Cardiac muscle cell (in vitro differentiated cells and primary cell): ENCODE measurements around the gene ZC2HC1B. TPM values are rescaled to one million over a fixed set of nuclear protein-coding genes. Genes with fewer than 3 reads are reported as not detected.

Experiments
- DNase-seq, 2 donors: peaks; one replicate each; pipeline versions ENCODE4 v3.0.0 to v3.0.0-alpha.2; 2010 to 2017; ENCODE audit warnings: low read depth in 1 of 2, low spot score in 1 of 2
- H3K27ac ChIP-seq: fragments of 200-600 bp; sonication (generic); 2 replicates; pipeline ENCODE4 v1.5.1; 2016
- H3K27me3 ChIP-seq: fragments of 200-600 bp; sonication (generic); 2 replicates; pipeline ENCODE4 v1.6.0; 2016; ENCODE audit warnings: control low read depth
- H3K36me3 ChIP-seq: fragments of 200-600 bp; sonication (generic); 2 replicates; pipeline ENCODE4 v1.5.1; 2016; ENCODE audit warnings: control low read depth
- H3K4me1 ChIP-seq: fragments of 200-600 bp; sonication (generic); 2 replicates; pipeline ENCODE4 v1.8.1; 2017; ENCODE audit warnings: low read depth, mild to moderate bottlenecking, mixed run types
- H3K4me3 ChIP-seq: fragments of 200-600 bp; sonication (generic); 2 replicates; pipeline ENCODE4 v1.5.1; 2016; ENCODE audit warnings: mild to moderate bottlenecking
- H3K9me3 ChIP-seq: fragments of 200-600 bp; sonication (generic); 2 replicates; pipeline ENCODE4 v1.5.1; 2017; ENCODE audit warnings: low read depth, mild to moderate bottlenecking, control low read depth
- polyA plus RNA-seq: library from polyadenylated mRNA; unstranded; fragments of >200 nt; fragmentation: Nextera tagmentation; extraction: Ambion mirVana; gene quantifications from 2 replicates; pipeline ENCODE4 v1.2.1, GENCODE V29; 2016
- total RNA-seq: library from RNA; depleted of rRNA; stranded (reverse); fragments of >200 nt; gene quantifications from 2 replicates; pipeline ENCODE4 v1.2.3, GENCODE V29; 2016
- TF ChIP-seq, protein P1 (sequence below): IDR thresholded peaks from 2 replicates; pipeline ENCODE4 v1.5.1; 2012; ENCODE audit warnings: low read depth, mild to moderate bottlenecking, low read length

ZC2HC1B gene
- total and polyA plus RNA-seq, 2 experiments from 2014 or later, result not detected

DNA sequence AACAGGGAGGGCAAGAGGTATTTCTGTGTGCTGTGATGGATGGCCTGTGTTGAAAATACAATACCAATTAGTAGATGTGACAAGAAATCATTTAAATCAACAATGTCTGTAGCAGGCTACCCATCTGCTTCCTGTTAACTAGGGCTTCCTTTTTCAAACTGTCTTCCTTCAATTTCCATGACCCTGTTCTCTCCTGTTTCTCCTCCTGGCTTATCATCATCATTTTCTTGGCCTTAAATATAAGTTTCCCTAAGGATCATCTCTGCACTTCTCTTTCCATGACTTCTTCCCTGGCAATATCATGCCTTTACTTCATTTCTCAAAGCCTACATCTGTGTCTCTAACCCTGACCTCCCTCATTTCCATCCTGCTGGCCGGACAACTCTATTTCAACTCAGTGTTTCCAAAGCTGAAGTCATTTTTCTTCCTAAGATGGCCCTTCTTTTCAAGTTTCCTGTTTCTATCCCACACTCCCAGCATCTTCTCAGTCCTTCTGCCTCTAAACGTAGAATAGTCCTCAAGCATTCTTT lies 18.2 kb downstream of the ZC2HC1B start:
- no peak overlapping the region for H3K27ac ChIP-seq
- no peak for DNase-seq
- TF ChIP-seq, protein P1, sequence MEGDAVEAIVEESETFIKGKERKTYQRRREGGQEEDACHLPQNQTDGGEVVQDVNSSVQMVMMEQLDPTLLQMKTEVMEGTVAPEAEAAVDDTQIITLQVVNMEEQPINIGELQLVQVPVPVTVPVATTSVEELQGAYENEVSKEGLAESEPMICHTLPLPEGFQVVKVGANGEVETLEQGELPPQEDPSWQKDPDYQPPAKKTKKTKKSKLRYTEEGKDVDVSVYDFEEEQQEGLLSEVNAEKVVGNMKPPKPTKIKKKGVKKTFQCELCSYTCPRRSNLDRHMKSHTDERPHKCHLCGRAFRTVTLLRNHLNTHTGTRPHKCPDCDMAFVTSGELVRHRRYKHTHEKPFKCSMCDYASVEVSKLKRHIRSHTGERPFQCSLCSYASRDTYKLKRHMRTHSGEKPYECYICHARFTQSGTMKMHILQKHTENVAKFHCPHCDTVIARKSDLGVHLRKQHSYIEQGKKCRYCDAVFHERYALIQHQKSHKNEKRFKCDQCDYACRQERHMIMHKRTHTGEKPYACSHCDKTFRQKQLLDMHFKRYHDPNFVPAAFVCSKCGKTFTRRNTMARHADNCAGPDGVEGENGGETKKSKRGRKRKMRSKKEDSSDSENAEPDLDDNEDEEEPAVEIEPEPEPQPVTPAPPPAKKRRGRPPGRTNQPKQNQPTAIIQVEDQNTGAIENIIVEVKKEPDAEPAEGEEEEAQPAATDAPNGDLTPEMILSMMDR, result no peak
- H3K27me3 ChIP-seq, result no peaks in the 10 kb centered on the region
- no peaks in the 10 kb centered on the region for H3K4me1 ChIP-seq
- H3K36me3 ChIP-seq, result no peaks in the 10 kb centered on the region
- no peak overlapping the region for H3K4me3 ChIP-seq
- H3K9me3 ChIP-seq, result no peaks in the 10 kb centered on the region

DNA sequence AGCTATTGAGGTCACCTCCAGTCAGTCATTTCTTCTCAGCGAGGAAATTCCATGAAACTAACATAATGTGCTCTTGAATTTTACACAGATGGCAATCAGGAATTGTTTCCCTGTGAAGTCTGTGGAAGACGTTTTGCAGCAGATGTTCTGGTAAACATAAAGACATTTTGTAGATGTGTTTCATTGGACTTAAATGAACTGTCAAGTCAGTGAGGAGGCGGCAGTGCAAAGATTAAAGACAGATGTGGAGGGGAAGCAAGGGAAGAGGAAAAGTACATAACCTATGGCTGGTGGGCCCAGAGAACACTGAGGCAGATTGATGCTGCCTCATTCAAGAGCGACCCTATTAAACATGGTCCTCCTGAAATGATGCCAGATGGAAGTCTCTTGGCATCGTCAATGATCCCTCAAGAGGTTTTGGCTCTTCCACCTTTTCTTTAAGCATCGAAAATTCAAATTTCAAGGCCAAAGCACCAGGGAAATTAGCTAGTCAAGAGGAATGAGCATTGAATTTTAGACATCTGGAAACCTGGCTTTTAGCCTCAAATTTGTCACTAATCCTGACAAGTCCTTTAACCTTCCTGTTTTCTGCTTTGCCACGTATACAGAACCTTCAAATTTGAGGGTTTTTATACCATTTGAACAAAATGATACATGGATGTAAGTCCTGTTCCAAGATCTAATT lies 20.1 kb downstream of the ZC2HC1B start:
- no peak overlapping the region for H3K27ac ChIP-seq
- H3K4me1 ChIP-seq, result no peaks in the 10 kb centered on the region
- no peak overlapping the region for H3K4me3 ChIP-seq
- no peaks in the 10 kb centered on the region for H3K9me3 ChIP-seq
- no peak for DNase-seq
- H3K36me3 ChIP-seq, result no peaks in the 10 kb centered on the region
- TF ChIP-seq, protein P1, result no peak
- no peaks in the 10 kb centered on the region for H3K27me3 ChIP-seq

DNA sequence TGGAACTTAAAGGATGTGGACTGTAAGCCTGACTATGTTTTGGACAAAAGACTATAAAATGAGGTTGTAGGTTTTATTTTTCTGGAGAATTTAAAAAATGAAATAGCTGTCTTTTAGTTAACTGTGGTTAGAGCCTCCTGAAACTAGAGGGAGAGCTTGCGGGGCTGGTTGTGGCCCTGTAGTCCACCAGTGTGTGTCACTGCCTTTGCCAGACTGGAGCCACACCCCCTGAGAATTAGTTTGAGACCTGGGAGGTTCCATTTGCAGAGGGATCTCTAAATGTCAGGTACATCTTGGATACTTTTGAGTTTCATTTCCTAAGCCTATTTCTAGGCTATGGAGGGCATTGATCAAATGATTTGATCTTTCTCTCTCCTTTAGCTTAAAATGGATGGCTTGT lies 20.8 kb downstream of the ZC2HC1B start:
- Histone ChIP-seq H3K4me1 (no peaks in the 10 kb centered on the region), H3K36me3 (no peaks in the 10 kb centered on the region), H3K27me3 (no peaks in the 10 kb centered on the region), H3K27ac (no peak overlapping the region), H3K4me3 (no peak overlapping the region), H3K9me3 (no peaks in the 10 kb centered on the region)
- TF ChIP-seq, protein P1, result no peak
- DNase-seq, result no peak

DNA sequence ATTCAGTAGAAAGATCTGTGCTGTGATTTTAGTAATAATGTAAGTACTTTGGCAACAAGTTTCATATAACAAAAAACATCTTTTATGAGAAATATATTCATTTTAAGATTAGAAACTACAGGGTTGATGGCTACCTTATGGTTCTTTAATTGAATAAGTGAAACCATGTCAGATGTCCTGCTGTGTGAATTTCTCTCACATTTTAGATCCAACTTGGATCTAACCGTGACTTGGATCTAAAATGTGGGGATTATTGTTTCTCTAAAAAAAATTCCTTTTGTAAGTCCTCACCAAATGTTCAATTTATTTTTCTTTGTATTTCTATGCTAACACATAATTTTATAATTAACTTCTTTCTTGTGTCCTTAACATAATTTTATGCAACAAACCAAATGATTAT lies 30.4 kb downstream of the ZC2HC1B start:
- H3K36me3 ChIP-seq, result no peaks in the 10 kb centered on the region
- no peak for DNase-seq
- H3K4me3 ChIP-seq, result no peak overlapping the region
- H3K27me3 ChIP-seq, result no peaks in the 10 kb centered on the region
- H3K27ac ChIP-seq, result no peak overlapping the region
- TF ChIP-seq, protein P1, result no peak
- no peaks in the 10 kb centered on the region for H3K4me1 ChIP-seq
- H3K9me3 ChIP-seq, result no peaks in the 10 kb centered on the region

DNA sequence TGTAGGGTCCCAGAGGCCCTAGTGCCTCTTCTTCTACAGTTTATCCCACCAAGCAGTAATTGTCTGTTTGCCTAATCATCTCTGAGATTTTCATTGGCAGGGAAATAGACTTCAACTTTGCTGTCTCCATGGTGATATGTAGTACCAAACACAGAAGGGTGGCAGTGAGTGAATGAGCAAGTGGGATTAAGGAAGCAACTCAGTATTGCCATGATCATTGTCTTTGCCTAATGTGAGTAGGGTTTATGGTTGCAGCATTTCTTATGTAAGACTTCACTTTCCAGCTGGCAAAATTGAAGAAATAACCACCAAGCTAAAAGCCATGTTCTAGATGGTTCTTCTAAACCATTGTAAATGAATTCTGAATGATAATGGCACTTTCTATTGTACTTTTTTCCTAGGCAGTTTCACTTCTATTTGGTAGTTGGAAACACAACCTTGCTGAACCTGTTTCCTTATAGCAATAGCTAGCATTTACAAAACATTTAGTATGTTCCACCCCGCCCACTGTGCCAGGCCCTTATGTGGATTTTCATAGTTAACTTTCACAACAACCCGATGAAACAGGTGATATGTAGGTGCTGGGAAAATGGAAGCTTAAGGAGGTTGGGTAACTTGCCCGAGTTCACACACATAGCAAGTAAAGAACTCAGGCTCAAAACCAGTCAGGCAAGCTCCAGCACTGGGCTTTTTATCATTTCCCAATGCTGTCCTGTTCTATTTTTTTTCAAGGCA lies 32.0 kb downstream of the ZC2HC1B start:
- Histone ChIP-seq H3K27me3 (no peaks in the 10 kb centered on the region), H3K4me3 (no peak overlapping the region), H3K9me3 (no peaks in the 10 kb centered on the region), H3K36me3 (no peaks in the 10 kb centered on the region), H3K27ac (no peak overlapping the region), H3K4me1 (no peaks in the 10 kb centered on the region)
- TF ChIP-seq, protein P1, result no peak
- DNase-seq, result peak in 1 of 2 donors; percentile 5
